Keratinocyte (primary cell): Measurements from ENCODE around the gene MAPRE3.

Experiments used
- CTCF ChIP-seq, 3 experiments: IDR thresholded peaks in 1 of 3; conservative IDR thresholded peaks in 1 of 3; optimal IDR thresholded peaks in 1 of 3; 2 replicates in 2 of 3; 3 replicates in 1 of 3; pipeline versions ENCODE3 to v1.5.1; 2011; ENCODE audit warnings: low read length in 3 of 3, mild to moderate bottlenecking in 3 of 3, moderate library complexity in 2 of 3, control low read depth in 1 of 3, inconsistent platforms in 1 of 3; ENCODE audit not compliant: insufficient read depth in 2 of 3; ENCODE audit errors: extremely low read depth in 1 of 3
- EZH2 ChIP-seq: IDR thresholded peaks from one replicate; pipeline ENCODE4 v1.6.1; 2012; ENCODE audit warnings: inconsistent platforms, mild to moderate bottlenecking, low read length, moderate library complexity

- no peak for TF ChIP-seq CTCF (optimal IDR thresholded peaks at IDR 0.05 in 1 of 3, IDR thresholded peaks at IDR 0.05 in 1 of 3, conservative IDR thresholded peaks at IDR 0.05 in 1 of 3; ENCODE audit: extremely low read depth in 1 of 3, insufficient read depth in 2 of 3, low read length in 3 of 3)
- no peak for TF ChIP-seq EZH2
These were observed 102.5 kb downstream of the MAPRE3 start for GRCh38 chr2:27072920-27073319.
